Cortex of kidney (tissue), 1 donor: ENCODE measurements around the gene DNAJC18.
"Not testable (repeated sequence)": the region's sequence is repeated elsewhere in the genome, so short reads cannot be mapped to it uniquely, and the experiment has no call there.

Experiments used
- DNase-seq: peaks from one replicate; lab custom pipeline; 2025; lab: John Stamatoyannopoulos, UW

Gene DNAJC18

GRCh38 chr5:139461176-139461575 lies 21.9 kb upstream of the DNAJC18 start:
- DNase-seq: no peak

DNA sequence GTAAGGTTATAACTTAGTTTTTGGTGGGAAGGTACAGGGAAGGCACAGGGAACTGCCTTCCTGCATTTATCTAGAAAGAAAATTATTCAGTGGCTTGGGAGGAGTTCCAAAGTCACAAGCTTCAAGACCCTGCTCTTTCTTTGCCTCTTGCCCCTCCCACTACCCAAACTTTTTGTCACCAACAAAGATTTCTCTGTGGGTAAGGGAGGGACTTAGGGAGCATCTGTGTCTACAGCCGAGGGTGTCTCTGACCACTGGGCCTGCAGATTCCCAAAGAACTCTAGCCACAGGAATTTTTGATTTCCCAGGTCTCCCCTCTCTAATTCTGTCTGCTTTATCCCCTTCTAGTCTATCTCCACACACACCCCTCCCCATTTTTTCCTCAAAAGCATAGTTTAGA lies 21.1 kb upstream of the DNAJC18 start:
- no peak for DNase-seq

DNA sequence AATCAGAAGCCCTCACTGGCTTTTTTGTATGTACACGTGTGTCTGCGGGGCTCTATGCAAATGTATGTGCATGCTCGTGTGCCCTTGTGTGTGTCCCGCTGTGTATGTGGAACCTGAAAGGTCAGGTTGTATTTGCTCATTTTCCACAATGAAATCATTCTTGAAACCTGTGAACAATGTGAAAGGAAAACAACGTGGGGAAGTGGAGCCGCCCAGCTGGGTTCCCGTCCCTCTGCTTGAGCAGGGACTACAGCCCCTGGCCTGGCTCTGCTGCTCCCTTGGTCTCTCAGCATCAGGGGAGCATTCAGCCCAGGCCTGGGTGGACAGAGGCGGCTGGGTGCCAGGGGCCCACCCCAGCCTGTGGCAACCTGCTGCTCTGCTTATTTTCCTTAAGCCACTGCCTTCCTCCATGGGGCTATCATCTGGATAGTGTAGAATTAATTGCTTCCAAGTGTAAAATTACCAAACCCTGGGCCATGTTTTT lies 20.2 kb upstream of the DNAJC18 start:
- DNase-seq: no peak

DNA sequence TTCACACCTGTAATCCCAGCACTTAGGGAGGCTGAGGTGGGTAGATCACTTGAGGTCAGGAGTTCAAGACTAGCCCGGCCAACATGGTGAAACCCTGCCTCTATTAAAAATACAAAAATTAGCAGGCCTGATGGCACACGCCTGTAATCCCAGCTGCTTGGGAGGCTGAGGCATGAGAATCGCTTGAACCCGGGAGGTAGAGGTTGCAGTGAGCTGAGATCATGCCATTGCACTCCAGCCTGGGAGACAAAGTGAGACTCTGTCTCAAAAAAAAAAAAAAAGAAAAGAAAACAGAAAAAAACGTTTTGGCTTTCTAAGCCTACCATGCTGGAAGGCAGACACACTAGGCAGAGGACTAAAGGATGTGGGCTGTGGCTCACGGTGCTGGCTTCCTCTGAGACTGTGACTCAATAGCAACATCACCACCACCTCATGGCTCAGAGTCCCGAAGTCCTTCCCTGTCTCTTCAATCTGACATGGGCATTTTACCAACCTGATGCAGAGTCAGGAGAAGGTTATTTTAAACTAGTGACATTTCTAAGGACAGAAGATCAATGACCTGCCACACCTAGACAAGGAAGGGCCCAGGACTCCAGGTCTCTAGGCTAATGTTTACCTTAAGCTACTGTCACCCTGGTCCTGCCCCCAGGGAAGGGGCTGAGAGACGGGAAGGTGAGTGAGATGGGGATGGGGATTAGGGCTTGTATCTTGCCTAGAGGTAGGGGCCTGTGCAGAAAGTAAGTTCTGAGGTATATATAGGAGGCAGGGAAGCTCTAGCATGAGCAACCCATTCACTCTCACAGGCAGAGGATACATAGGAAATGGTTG lies 19.5 kb upstream of the DNAJC18 start:
- DNase-seq: no peak

GRCh38 chr5:139457653-139458306 lies 18.5 kb upstream of the DNAJC18 start:
- DNase-seq: no peak

- DNase-seq: no peak
Observed at GRCh38 chr5:139457241-139457640, 17.9 kb upstream of the DNAJC18 start.

- no peak for DNase-seq
Observed at GRCh38 chr5:139456776-139457175, 17.5 kb upstream of the DNAJC18 start.

- DNase-seq: no peak
Observed at GRCh38 chr5:139454568-139455290, 15.4 kb upstream of the DNAJC18 start.

GRCh38 chr5:139453683-139454567 lies 14.6 kb upstream of the DNAJC18 start:
- no peak for DNase-seq

- no peak for DNase-seq
Observed at GRCh38 chr5:139451878-139452660, 12.7 kb upstream of the DNAJC18 start.

- no peak for DNase-seq
Observed at GRCh38 chr5:139451176-139451575, 11.9 kb upstream of the DNAJC18 start.

GRCh38 chr5:139446956-139447779 lies 7.8 kb upstream of the DNAJC18 start:
- no peak for DNase-seq

- no peak for DNase-seq
Observed at GRCh38 chr5:139445325-139446170, 6.2 kb upstream of the DNAJC18 start.

DNA sequence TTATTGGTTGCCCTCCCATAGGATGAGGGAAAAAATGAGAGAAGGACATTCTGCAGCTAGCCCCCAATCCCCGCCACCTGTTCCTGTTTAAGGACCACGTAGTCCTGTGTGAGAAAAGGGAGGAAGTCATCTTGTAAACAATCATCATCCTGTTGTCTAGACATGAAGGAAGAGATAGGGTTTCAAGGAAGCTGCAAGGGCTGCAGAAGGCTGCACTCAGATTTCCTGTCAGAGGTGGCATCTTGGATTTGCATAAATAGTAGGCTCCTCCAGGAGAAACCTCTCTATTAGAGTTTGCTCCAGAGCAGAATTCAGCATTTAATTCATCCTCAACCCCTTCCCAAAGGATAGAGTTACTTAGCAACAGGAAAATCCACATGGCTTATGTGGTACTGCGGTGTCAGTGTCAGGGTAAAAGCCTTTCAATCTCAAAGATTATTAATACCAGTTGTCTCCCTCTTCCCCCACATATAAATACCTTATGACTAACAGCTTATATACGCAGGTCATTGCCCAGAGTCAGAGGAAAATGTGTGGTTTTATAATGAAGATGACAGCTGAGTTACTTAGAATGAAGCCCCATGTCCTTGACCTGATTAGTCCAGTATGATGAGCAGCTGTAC lies 4.6 kb upstream of the DNAJC18 start:
- no peak for DNase-seq

DNA sequence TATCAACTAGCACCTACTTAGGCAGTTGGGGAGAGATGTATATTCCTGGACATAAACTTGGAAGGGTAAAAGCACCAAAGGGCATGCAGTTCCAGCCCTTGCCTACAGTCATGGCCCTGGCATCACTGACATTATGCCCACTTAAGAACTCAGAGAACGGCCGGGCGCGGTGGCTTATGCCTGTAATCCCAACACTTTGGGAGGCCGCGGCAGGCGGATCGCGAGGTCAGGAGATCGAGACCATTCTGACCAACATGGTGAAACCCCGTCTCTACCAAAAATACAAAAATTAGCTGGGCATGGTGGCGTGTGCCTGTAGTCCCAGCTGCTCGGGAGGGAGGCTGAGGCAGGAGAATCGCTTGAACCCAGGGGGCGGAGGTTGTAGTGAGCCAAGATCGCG lies 1.1 kb upstream of the DNAJC18 start:
- DNase-seq: not testable (repeated sequence)

DNA sequence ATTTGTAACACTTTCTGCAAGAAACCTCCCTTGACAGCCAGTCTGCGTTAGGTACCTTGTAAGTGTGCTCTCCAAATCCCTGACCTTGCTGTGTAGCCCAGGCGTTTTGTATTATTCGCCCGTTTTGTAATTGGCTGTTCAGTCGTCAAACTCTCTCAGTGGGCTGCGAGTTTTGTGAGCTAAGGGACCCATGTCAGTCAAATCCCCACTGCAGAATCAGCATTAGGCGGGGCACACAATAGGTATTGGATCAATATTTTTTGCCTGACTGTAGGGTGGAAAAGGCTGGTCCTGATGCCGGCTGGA lies 665 bp downstream of the DNAJC18 start:
- DNase-seq: no peak

- DNase-seq: no peak
Observed at GRCh38 chr5:139435676-139436075, 3.6 kb downstream of the DNAJC18 start.

- no peak for DNase-seq
Observed at GRCh38 chr5:139431706-139432105, 7.6 kb downstream of the DNAJC18 start.

DNA sequence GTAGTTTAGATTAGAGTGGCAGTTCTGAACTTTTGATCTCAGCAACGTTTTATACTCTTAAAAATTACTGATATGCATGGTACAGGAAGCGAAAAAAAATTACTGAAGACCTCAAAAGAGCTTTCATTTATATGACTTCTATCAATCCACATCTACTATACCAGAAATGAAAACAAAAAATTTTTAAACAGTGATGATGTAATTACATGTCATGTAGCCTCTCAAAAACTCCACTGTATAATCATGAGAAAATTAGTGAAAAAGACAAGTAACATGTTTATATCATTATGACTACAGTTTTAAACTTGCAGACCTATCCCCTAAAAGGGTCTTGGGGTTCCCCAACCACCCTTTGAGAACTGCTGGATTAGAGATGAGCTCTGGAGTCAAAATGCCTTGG lies 9.3 kb downstream of the DNAJC18 start:
- DNase-seq: no peak
